ENCODE data around the gene KCNH8.

- TF ChIP-seq POLR2AphosphoS5 (IDR thresholded peaks at IDR 0.05) = no peak
- TF ChIP-seq CTCF (IDR thresholded peaks at IDR 0.05; ENCODE audit: poor library complexity, severe bottlenecking) = no peak
- no peak for TF ChIP-seq TAF1 (IDR thresholded peaks at IDR 0.05; ENCODE audit: low read depth)
- TF ChIP-seq EP300 (conservative IDR thresholded peaks at IDR 0.05; ENCODE audit: poor library complexity, severe bottlenecking) = no peak
- no peak for TF ChIP-seq REST (IDR thresholded peaks at IDR 0.05; ENCODE audit: borderline replicate concordance)
Measured at GRCh38 chr3:19228167-19228566, 79.9 kb downstream of the KCNH8 start.
